GM19438 (cell line): ENCODE measurements around the gene SPARC.
"Not testable (repeated sequence)": the region's sequence is repeated elsewhere in the genome, so short reads cannot be mapped to it uniquely, and the experiment has no call there.

ENCODE experiments used
- ATAC-seq: cut with Tn5 transposase; IDR thresholded peaks from one replicate; pipeline ENCODE4 v1.9.1; 2021; ENCODE audit warnings: low read depth; ENCODE audit not compliant: unreplicated experiment

Gene SPARC

GRCh38 chr5:151703227-151703626 lies 16.5 kb upstream of the SPARC start:
- peak; percentile 74 for ATAC-seq

- peak; percentile 51 for ATAC-seq
Observed at GRCh38 chr5:151700820-151701219, 14.1 kb upstream of the SPARC start.

- ATAC-seq, result no peak
Observed at GRCh38 chr5:151700296-151700695, 13.6 kb upstream of the SPARC start.

- ATAC-seq, result no peak
Observed at GRCh38 chr5:151699071-151699901, 12.6 kb upstream of the SPARC start.

- not testable (repeated sequence) for ATAC-seq
Observed at GRCh38 chr5:151698081-151698480, 11.4 kb upstream of the SPARC start.

GRCh38 chr5:151697452-151697851 lies 10.7 kb upstream of the SPARC start:
- no peak for ATAC-seq

- no peak for ATAC-seq
Observed at GRCh38 chr5:151696470-151697061, 9.9 kb upstream of the SPARC start.

GRCh38 chr5:151695464-151695863 lies 8.7 kb upstream of the SPARC start:
- no peak for ATAC-seq

GRCh38 chr5:151694035-151694485 lies 7.3 kb upstream of the SPARC start:
- no peak for ATAC-seq

- no peak for ATAC-seq
Observed at GRCh38 chr5:151692312-151692711, 5.6 kb upstream of the SPARC start.

GRCh38 chr5:151691706-151692105 lies 5.0 kb upstream of the SPARC start:
- no peak for ATAC-seq

GRCh38 chr5:151689591-151689990 lies 2.9 kb upstream of the SPARC start:
- ATAC-seq, result not testable (repeated sequence)

GRCh38 chr5:151688436-151688835 lies 1.7 kb upstream of the SPARC start:
- no peak for ATAC-seq

GRCh38 chr5:151685749-151686673 lies 704 bp downstream of the SPARC start:
- ATAC-seq, result no peak

GRCh38 chr5:151684690-151685361 lies 1.9 kb downstream of the SPARC start:
- ATAC-seq, result no peak

- ATAC-seq, result no peak
Observed at GRCh38 chr5:151683986-151684588, 2.6 kb downstream of the SPARC start.

- ATAC-seq, result no peak
Observed at GRCh38 chr5:151683444-151683843, 3.3 kb downstream of the SPARC start.

- ATAC-seq, result no peak
Observed at GRCh38 chr5:151682751-151683331, 3.9 kb downstream of the SPARC start.

- no peak for ATAC-seq
Observed at GRCh38 chr5:151682240-151682639, 4.5 kb downstream of the SPARC start.
